Upper lobe of left lung (tissue), 6 donors: ENCODE results near the gene COA8. TPM values are rescaled to one million over a fixed set of nuclear protein-coding genes. Genes with fewer than 3 reads are reported as not detected.

ENCODE experiments used
- ATAC-seq, 2 donors: fragments of 200-7000 bp; cut with Tn5 transposase; one replicate each; pipeline ENCODE4 v1.9.1; 2022; ENCODE audit warnings: mild to moderate bottlenecking in 2 of 2, moderate library complexity in 2 of 2; ENCODE audit not compliant: low FRiP score in 2 of 2
- DNase-seq, 2 donors: peaks; one replicate each; pipeline ENCODE4 v3.0.0-alpha.2; 2019 to 2020
- H3K27ac ChIP-seq, 4 donors: fragments of 200-600 bp; sonication (generic); one replicate each; pipeline ENCODE4 v1.5.1; 2016 to 2019
- H3K27me3 ChIP-seq, 4 donors: fragments of 200-600 bp; sonication (generic); one replicate each; pipeline ENCODE4 v1.5.1; 2017 to 2019
- H3K36me3 ChIP-seq, 4 donors: fragments of 200-600 bp; sonication (generic); one replicate each; pipeline ENCODE4 v1.5.1; 2016 to 2019
- H3K4me1 ChIP-seq, 4 donors: fragments of 200-600 bp; sonication (generic); one replicate each; pipeline ENCODE4 v1.5.1; 2018 to 2019
- H3K4me3 ChIP-seq, 4 donors: fragments of 200-600 bp; sonication (generic); one replicate each; pipeline ENCODE4 v1.5.1; 2017 to 2019; ENCODE audit warnings: mild to moderate bottlenecking in 2 of 4, moderate library complexity in 1 of 4
- H3K9me3 ChIP-seq, 4 donors: fragments of 200-600 bp; sonication (generic); one replicate each; pipeline ENCODE4 v1.5.1; 2018 to 2019
- CTCF ChIP-seq, 6 experiments: fragments of 450-650 bp in 4 of 6; fragments of 200-600 bp in 2 of 6; sonication (generic) in 2 of 6; IDR thresholded peaks; one replicate each; pipeline ENCODE4 v1.5.1; 2016 to 2019; ENCODE audit warnings: antibody characterized with exemption in 6 of 6
- EP300 ChIP-seq, 4 donors: sonication (generic); formaldehyde crosslinking; IDR thresholded peaks; one replicate each; pipeline ENCODE4 v1.5.1; 2017; ENCODE audit warnings: antibody characterized with exemption in 4 of 4, control low read depth in 2 of 4
- POLR2A ChIP-seq, 4 donors: fragments of 450-650 bp; IDR thresholded peaks; one replicate each; pipeline ENCODE4 v1.5.1; 2016 to 2017; ENCODE audit warnings: antibody characterized with exemption in 4 of 4, mild to moderate bottlenecking in 2 of 4
- POLR2AphosphoS5 ChIP-seq, 2 donors: sonication (generic); formaldehyde crosslinking; IDR thresholded peaks; one replicate each; pipeline ENCODE4 v1.5.1; 2017; ENCODE audit warnings: antibody characterized with exemption in 2 of 2
- WGBS, 2 donors: methylation state at CpG; one replicate each; pipeline ENCODE4 v1.1.5; 2017 to 2018; 5-methylcytosine and 5-hydroxymethylcytosine counted together
- total RNA-seq, 6 donors: library from RNA; depleted of rRNA in 4 of 6; stranded (reverse); fragments of >200 nt in 4 of 6; gene quantifications; one replicate each; pipeline versions ENCODE4 v1.1.0 to v1.2.1, GENCODE V29; 2016 to 2021
- donor health status: DM: no; HTN: no; CAD: no; lungs with moderate emphysema.
- donor health status: DM: no; HTN: yes; CAD: no; lungs with severe emphysema.

The COA8 gene
- total RNA-seq, 6 donors from 2014 or later: 12.6 to 38.3 (median 28.6) TPM

GRCh38 chr14:103563226-103563620, 463 bp downstream of the COA8 start:
- DNase-seq: no peak
- no peak for ATAC-seq
- Histone ChIP-seq H3K4me3 (peak overlapping the region; percentile 84 to 99 (median 98)), H3K9me3 (no peaks in the 10 kb centered on the region), H3K27me3 (no peaks in the 10 kb centered on the region), H3K4me1 (peaks cover 39 to 61% (median 49%) of the 10 kb centered on the region in 4 donors), H3K36me3 (peaks cover 8 to 29% (median 13%) of the 10 kb centered on the region in 4 donors), H3K27ac (peak overlapping the region; percentile 91 to 99 (median 98))
- 1 to 2% methylated on average over 22 of the region's 22 CpGs for WGBS, 2 donors
- TF ChIP-seq POLR2AphosphoS5 (IDR thresholded peaks at IDR 0.05): no peak
- TF ChIP-seq CTCF (IDR thresholded peaks at IDR 0.05): no peak
- no peak for TF ChIP-seq EP300 (IDR thresholded peaks at IDR 0.05)
- no peak for TF ChIP-seq POLR2A (IDR thresholded peaks at IDR 0.05)

GRCh38 chr14:103563844-103564505, 1.2 kb downstream of the COA8 start:
- H3K36me3 ChIP-seq: peaks cover 8 to 21% (median 10%) of the 10 kb centered on the region in 4 donors
- peak overlapping the region in 1 of 4 donors; percentile 99 for H3K27ac ChIP-seq
- no peaks in the 10 kb centered on the region for H3K27me3 ChIP-seq
- DNase-seq: no peak
- no peak for ATAC-seq
- TF ChIP-seq EP300 (IDR thresholded peaks at IDR 0.05) (no peak), POLR2A (IDR thresholded peaks at IDR 0.05) (no peak), CTCF (IDR thresholded peaks at IDR 0.05) (no peak), POLR2AphosphoS5 (IDR thresholded peaks at IDR 0.05) (no peak)
- H3K4me1 ChIP-seq: peaks cover 33 to 57% (median 48%) of the 10 kb centered on the region in 4 donors
- WGBS, 2 donors: 60 to 61% methylated on average over 21 of the region's 21 CpGs
- no peaks in the 10 kb centered on the region for H3K9me3 ChIP-seq
- peak overlapping the region; percentile 84 to 99 (median 98) for H3K4me3 ChIP-seq

- no peak for DNase-seq
- 50 to 61% methylated on average over 8 of the region's 8 CpGs for WGBS, 2 donors
- H3K27ac ChIP-seq: no peak overlapping the region
- peaks cover 12 to 40% (median 24%) of the 10 kb centered on the region in 4 donors for H3K4me1 ChIP-seq
- no peaks in the 10 kb centered on the region for H3K27me3 ChIP-seq
- no peak for ATAC-seq
- H3K4me3 ChIP-seq: no peak overlapping the region
- no peaks in the 10 kb centered on the region for H3K9me3 ChIP-seq
- TF ChIP-seq POLR2AphosphoS5 (IDR thresholded peaks at IDR 0.05) (no peak), POLR2A (IDR thresholded peaks at IDR 0.05) (no peak), EP300 (IDR thresholded peaks at IDR 0.05) (no peak), CTCF (IDR thresholded peaks at IDR 0.05) (no peak)
- H3K36me3 ChIP-seq: peaks cover 0 to 21% (median under 1%) of the 10 kb centered on the region in 4 donors
These were observed 6.2 kb downstream of the COA8 start for GRCh38 chr14:103568952-103569351.

- H3K9me3 ChIP-seq: no peaks in the 10 kb centered on the region
- no peak for ATAC-seq
- no peak for TF ChIP-seq POLR2A (IDR thresholded peaks at IDR 0.05)
- TF ChIP-seq CTCF (IDR thresholded peaks at IDR 0.05): no peak
- TF ChIP-seq EP300 (IDR thresholded peaks at IDR 0.05): no peak
- TF ChIP-seq POLR2AphosphoS5 (IDR thresholded peaks at IDR 0.05): no peak
- H3K36me3 ChIP-seq: peaks cover 0 to 26% (median under 1%) of the 10 kb centered on the region in 4 donors
- H3K4me1 ChIP-seq: peaks cover 8 to 36% (median 21%) of the 10 kb centered on the region in 4 donors
- no peaks in the 10 kb centered on the region for H3K27me3 ChIP-seq
- H3K4me3 ChIP-seq: no peak overlapping the region
- WGBS, 2 donors: 75 to 81% methylated on average over 11 of the region's 11 CpGs
- DNase-seq: no peak
- H3K27ac ChIP-seq: no peak overlapping the region
These were observed 6.6 kb downstream of the COA8 start for GRCh38 chr14:103569408-103569807.
